Erythroblast (primary cell): Measurements from ENCODE around the gene ASB15.

Source experiments
- GATA1 ChIP-seq: IDR thresholded peaks from 2 replicates; pipeline ENCODE4 v1.6.1; 2011; ENCODE audit warnings: low read depth, mild to moderate bottlenecking, control low read depth, low read length, moderate library complexity
- POLR2A ChIP-seq: IDR thresholded peaks from 2 replicates; pipeline ENCODE4 v1.6.1; 2011; ENCODE audit warnings: mild to moderate bottlenecking, low read length

DNA sequence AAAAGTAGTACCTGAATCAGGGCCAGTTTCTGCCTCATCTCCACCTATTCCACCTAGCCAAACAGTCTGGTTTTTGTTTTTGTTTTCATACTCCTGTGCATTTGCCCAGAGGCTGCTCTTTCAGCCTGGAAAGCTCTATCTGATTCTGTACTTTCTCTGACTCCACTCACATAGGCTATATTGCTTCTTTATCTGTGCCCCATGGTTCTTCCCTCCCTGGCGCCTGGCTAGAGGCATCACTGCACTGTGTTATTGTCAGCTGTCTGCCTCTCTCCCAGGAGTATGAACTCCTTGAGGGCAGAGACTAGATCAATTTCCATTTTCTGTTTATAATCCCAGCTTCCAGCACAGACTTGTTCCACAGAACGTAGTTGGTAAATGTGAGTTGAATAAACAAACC, 49.0 kb downstream of the ASB15 start:
- TF ChIP-seq POLR2A: no peak
- no peak for TF ChIP-seq GATA1
